Naive thymus-derived CD4-positive, alpha-beta T cell (primary cell): Measurements from ENCODE around the gene FBXO47. TPM values are rescaled to one million over a fixed set of nuclear protein-coding genes. Genes with fewer than 3 reads are reported as not detected.
A peak's percentile ranks its signal among the peaks of the same experiment; 100 is the strongest.
"Not testable (repeated sequence)": the region's sequence is repeated elsewhere in the genome, so short reads cannot be mapped to it uniquely, and the experiment has no call there.

Source experiments
- ATAC-seq: fragments of 150-1000 bp; cut with Tn5 transposase; 2 replicates; pipeline ENCODE4 v1.10.0; 2021; ENCODE audit warnings: mild to moderate bottlenecking, moderate library complexity
- CTCF ChIA-PET: fragments of 350-600 bp; sonication (Branson Sonifier 250); formaldehyde crosslinking; loops from one replicate; lab custom pipeline; 2021; ENCODE audit warnings: antibody characterized with exemption; lab: Charles Lee
- POLR2A ChIA-PET: fragments of 350-600 bp; sonication (Branson Sonifier 250); formaldehyde crosslinking; loops from one replicate; lab custom pipeline; 2021; ENCODE audit warnings: antibody characterized with exemption, inconsistent platforms; lab: Charles Lee
- DNase-seq, 9 donors: peaks; one replicate each; pipeline versions ENCODE4 v3.0.0 to v3.0.0-alpha.2; 2020 to 2022; ENCODE audit warnings: mixed read lengths in 1 of 9
- H3K27ac ChIP-seq: one replicate; pipeline ENCODE4 v1.7.0; 2013; ENCODE audit warnings: mild to moderate bottlenecking, low read depth, low read length, moderate library complexity
- H3K27me3 ChIP-seq, 2 donors: one replicate each; pipeline ENCODE4 v1.7.0; 2013; ENCODE audit warnings: low read length in 2 of 2, mild to moderate bottlenecking in 2 of 2, moderate library complexity in 2 of 2; ENCODE audit not compliant: control insufficient read depth in 2 of 2, insufficient read depth in 2 of 2
- H3K36me3 ChIP-seq, 3 experiments: 1 replicate in 2 of 3; 2 replicates in 1 of 3; pipeline ENCODE4 v1.7.0; 2013; ENCODE audit warnings: low read length in 3 of 3, mild to moderate bottlenecking in 3 of 3, moderate library complexity in 1 of 3; ENCODE audit not compliant: insufficient read depth in 3 of 3, control insufficient read depth in 2 of 3
- H3K4me1 ChIP-seq, 2 donors: one replicate each; pipeline ENCODE4 v1.7.0; 2013; ENCODE audit warnings: low read length in 2 of 2, mild to moderate bottlenecking in 2 of 2, moderate library complexity in 1 of 2; ENCODE audit not compliant: control insufficient read depth in 2 of 2, insufficient read depth in 2 of 2
- H3K4me3 ChIP-seq: 2 replicates; pipeline ENCODE4 v1.7.0; 2013; ENCODE audit warnings: mild to moderate bottlenecking, low read length
- H3K9me3 ChIP-seq, 3 experiments: 1 replicate in 2 of 3; 2 replicates in 1 of 3; pipeline ENCODE4 v1.7.0; 2013; ENCODE audit warnings: low read length in 3 of 3; ENCODE audit not compliant: control insufficient read depth in 2 of 3
- H3K27ac Mint-ChIP-seq, 9 donors: one replicate each; pipeline ENCODE4 v1.8.0; 2020 to 2022; ENCODE audit warnings: mixed read lengths in 9 of 9, mild to moderate bottlenecking in 8 of 9, moderate library complexity in 5 of 9, inconsistent platforms in 2 of 9
- H3K27me3 Mint-ChIP-seq, 5 donors: one replicate each; pipeline ENCODE4 v1.8.0; 2021 to 2022; ENCODE audit warnings: mixed read lengths in 5 of 5, mild to moderate bottlenecking in 1 of 5
- H3K36me3 Mint-ChIP-seq, 5 donors: one replicate each; pipeline ENCODE4 v1.8.0; 2020 to 2022; ENCODE audit warnings: mixed read lengths in 5 of 5, mild to moderate bottlenecking in 3 of 5, inconsistent platforms in 1 of 5
- H3K4me1 Mint-ChIP-seq, 7 donors: one replicate each; pipeline ENCODE4 v1.8.0; 2020 to 2022; ENCODE audit warnings: mixed read lengths in 7 of 7, mild to moderate bottlenecking in 3 of 7, inconsistent platforms in 1 of 7
- H3K4me3 Mint-ChIP-seq, 10 donors: one replicate each; pipeline ENCODE4 v1.8.0; 2020 to 2022; ENCODE audit warnings: mild to moderate bottlenecking in 10 of 10, mixed read lengths in 10 of 10, moderate library complexity in 6 of 10, inconsistent platforms in 2 of 10
- H3K9me3 Mint-ChIP-seq, 11 donors: one replicate each; pipeline ENCODE4 v1.8.0; 2020 to 2022; ENCODE audit warnings: mixed read lengths in 11 of 11, mild to moderate bottlenecking in 4 of 11, inconsistent platforms in 1 of 11, moderate library complexity in 1 of 11
- intact Hi-C, 2 donors: fragments of 100-400 bp; cut with micrococcal nuclease; formaldehyde crosslinking; loops; one replicate each; pipeline ENCODE4 v1.15.1; 2023
- polyA plus RNA-seq, 2 donors: library from polyadenylated mRNA; unstranded; fragments of 300-500 nt; fragmentation: Illumina TruSeq; gene quantifications; one replicate each; pipeline ENCODE4 v1.2.3, GENCODE V29; 2021
- total RNA-seq, 6 experiments: library from RNA in 5 of 6; stranded (reverse) in 5 of 6; gene quantifications; 1 replicate in 5 of 6; 2 replicates in 1 of 6; pipeline ENCODE4 v1.2.3 and lab custom pipeline; 2021 to 2026

The FBXO47 gene
- total and polyA plus RNA-seq, 7 experiments from 2014 or later: not detected

DNA sequence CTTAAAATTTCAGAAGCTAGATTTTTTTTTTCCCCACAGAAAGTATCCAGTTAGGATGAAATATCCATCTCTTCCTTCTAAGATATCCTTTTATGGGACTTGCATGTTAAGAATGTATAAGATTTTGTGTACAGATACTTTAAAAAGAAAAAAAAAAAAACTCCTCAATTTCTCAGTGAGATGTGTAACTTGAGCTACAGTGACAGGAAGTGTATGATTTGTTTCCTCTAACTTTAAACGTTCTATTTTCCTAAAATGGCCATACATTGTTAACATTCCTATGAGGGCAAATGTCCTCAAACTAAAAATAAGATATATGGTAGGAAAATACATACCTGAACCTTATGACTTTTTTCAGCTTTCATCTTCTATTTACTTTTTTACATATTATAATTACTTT lies 8.9 kb downstream of the FBXO47 start:
- H3K4me1 Mint-ChIP-seq: peaks cover 10 to 45% (median 30%) of the 10 kb centered on the region in 7 donors
- Histone ChIP-seq H3K36me3 (no peaks in the 10 kb centered on the region), H3K27me3 (no peaks in the 10 kb centered on the region), H3K9me3 (no peaks in the 10 kb centered on the region), H3K4me3 (no peak overlapping the region), H3K4me1 (peaks cover 5 to 41% of the 10 kb centered on the region in 2 donors), H3K27ac (peak overlapping the region; percentile 14)
- no peaks in the 10 kb centered on the region for H3K36me3 Mint-ChIP-seq
- DNase-seq: no peak
- ChIA-PET CTCF (interaction anchor here (0.6 to 2.5 kb wide), 2 partner anchors 24 to 37 kb away, joined by 3 to 6 read pairs; no protein-coding TSS in a partner anchor), POLR2A (interaction anchor here (0.7 to 2.6 kb wide), 5 partner anchors 10 to 667 kb away, joined by 3 to 12 read pairs (median 3); partner anchors contain the start of genes CWC25 and RPL23)
- H3K4me3 Mint-ChIP-seq: peak overlapping the region in 3 of 10 donors; percentile 23 to 35 (median 32)
- intact Hi-C loops: no loop called here
- H3K27me3 Mint-ChIP-seq: no peaks in the 10 kb centered on the region
- H3K9me3 Mint-ChIP-seq: no peaks in the 10 kb centered on the region
- ATAC-seq: no peak
- peak overlapping the region in 5 of 9 donors; percentile 48 to 89 (median 71) for H3K27ac Mint-ChIP-seq

DNA sequence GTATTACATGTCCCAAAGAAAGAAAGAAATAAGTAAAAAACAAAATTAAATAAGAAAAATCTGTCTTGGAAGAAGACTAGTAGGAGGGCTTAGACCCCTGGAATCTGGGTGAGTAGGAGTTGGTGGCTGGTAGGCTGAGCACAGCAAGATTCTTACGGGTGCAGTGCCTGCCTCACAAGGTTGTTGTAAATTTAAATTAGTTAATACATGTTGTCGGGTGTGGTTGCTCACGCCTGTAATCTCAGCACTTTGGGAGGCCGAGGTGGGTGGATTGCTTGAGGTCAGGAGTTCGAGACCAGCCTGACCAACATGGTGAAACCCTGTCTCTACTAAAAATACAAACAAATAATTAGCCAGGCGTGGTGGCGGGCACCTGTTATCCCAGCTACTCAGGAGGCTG lies 13.4 kb downstream of the FBXO47 start:
- peaks cover 0 to 15% of the 10 kb centered on the region in 2 donors for H3K4me1 ChIP-seq
- H3K27me3 Mint-ChIP-seq, POLR2A ChIA-PET, intact Hi-C loops, H3K27ac Mint-ChIP-seq, H3K9me3 Mint-ChIP-seq, DNase-seq, H3K9me3 ChIP-seq, H3K4me3 ChIP-seq, H3K36me3 Mint-ChIP-seq, CTCF ChIA-PET, H3K27me3 ChIP-seq, H3K27ac ChIP-seq, H3K36me3 ChIP-seq, H3K4me3 Mint-ChIP-seq, ATAC-seq: not testable (repeated sequence)
- H3K4me1 Mint-ChIP-seq: peaks cover 0 to 17% (median 13%) of the 10 kb centered on the region in 7 donors

DNA sequence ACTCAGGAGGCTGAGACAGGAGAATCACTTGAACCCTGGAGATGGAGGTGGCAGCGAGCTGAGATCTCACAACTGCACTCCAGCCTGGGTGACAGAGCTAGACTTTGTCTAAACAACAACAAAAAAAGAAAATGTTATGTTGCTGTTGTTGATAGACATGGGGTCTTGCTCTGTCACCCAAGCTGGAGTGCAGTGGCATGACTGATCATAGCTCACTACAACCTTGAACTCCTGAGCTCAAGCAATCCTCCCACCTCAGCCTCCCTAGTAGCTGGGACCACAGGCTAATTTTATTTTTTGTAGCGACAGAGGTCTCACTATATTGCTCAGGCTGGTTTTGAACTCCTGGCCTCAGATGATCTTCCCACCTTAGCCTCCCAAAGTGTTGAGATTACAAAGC lies 20.0 kb downstream of the FBXO47 start:
- peaks cover 0 to 2% (median 0%) of the 10 kb centered on the region in 11 donors for H3K9me3 Mint-ChIP-seq
- peaks cover 0 to 4% (median 0%) of the 10 kb centered on the region in 5 donors for H3K27me3 Mint-ChIP-seq
- Histone ChIP-seq H3K27me3 (no peaks in the 10 kb centered on the region), H3K27ac (no peak overlapping the region), H3K36me3 (no peaks in the 10 kb centered on the region), H3K4me1 (no peaks in the 10 kb centered on the region), H3K9me3 (no peaks in the 10 kb centered on the region), H3K4me3 (no peak overlapping the region)
- ATAC-seq: no peak
- intact Hi-C loops: no loop called here
- ChIA-PET CTCF (interaction anchor here (0.5 to 0.8 kb wide), 2 partner anchors 205 to 211 kb away, joined by 3 to 6 read pairs; no protein-coding TSS in a partner anchor), POLR2A (interaction anchor here (0.9 kb wide), 1 partner anchor 13 kb away, joined by 8 read pairs; no protein-coding TSS in a partner anchor)
- no peak for DNase-seq
- H3K36me3 Mint-ChIP-seq: no peaks in the 10 kb centered on the region
- H3K4me1 Mint-ChIP-seq: peaks cover 0 to 8% (median 0%) of the 10 kb centered on the region in 7 donors
- no peak overlapping the region for H3K4me3 Mint-ChIP-seq
- H3K27ac Mint-ChIP-seq: no peak overlapping the region

DNA sequence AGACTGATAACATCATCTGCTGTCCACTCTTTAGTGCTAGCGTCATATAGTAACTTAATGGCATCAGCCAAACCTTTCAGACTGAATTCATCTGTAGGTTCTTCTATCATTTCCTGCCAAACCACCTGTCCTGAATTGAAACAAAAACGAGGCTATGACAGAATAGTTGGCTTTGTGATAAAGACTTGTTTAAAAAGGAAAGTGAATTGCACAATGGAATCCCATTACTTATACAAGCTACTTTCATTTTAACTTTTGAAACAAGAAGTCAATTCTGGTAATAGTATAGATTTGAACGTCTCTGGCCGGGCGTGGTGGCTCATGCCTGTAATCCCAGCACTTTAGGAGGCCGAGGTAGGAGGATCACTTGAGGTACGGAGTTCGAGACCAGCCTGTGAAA lies 23.6 kb downstream of the FBXO47 start:
- peaks cover 0 to 2% (median 0%) of the 10 kb centered on the region in 11 donors for H3K9me3 Mint-ChIP-seq
- Histone ChIP-seq H3K27ac (no peak overlapping the region), H3K9me3 (no peaks in the 10 kb centered on the region), H3K36me3 (no peaks in the 10 kb centered on the region), H3K4me3 (no peak overlapping the region), H3K27me3 (no peaks in the 10 kb centered on the region), H3K4me1 (no peaks in the 10 kb centered on the region)
- ATAC-seq (no peak), DNase-seq (no peak)
- CTCF ChIA-PET: interaction anchor here (0.6 kb wide), 1 partner anchor 10 kb away, joined by 3 read pairs; no protein-coding TSS in a partner anchor
- no peaks in the 10 kb centered on the region for H3K36me3 Mint-ChIP-seq
- H3K27me3 Mint-ChIP-seq: peaks cover 0 to 2% (median 0%) of the 10 kb centered on the region in 5 donors
- POLR2A ChIA-PET: no interaction called here
- peaks cover 0 to 8% (median 0%) of the 10 kb centered on the region in 7 donors for H3K4me1 Mint-ChIP-seq
- intact Hi-C loops: no loop called here
- no peak overlapping the region for H3K4me3 Mint-ChIP-seq
- peak overlapping the region in 1 of 9 donors; percentile 23 for H3K27ac Mint-ChIP-seq

DNA sequence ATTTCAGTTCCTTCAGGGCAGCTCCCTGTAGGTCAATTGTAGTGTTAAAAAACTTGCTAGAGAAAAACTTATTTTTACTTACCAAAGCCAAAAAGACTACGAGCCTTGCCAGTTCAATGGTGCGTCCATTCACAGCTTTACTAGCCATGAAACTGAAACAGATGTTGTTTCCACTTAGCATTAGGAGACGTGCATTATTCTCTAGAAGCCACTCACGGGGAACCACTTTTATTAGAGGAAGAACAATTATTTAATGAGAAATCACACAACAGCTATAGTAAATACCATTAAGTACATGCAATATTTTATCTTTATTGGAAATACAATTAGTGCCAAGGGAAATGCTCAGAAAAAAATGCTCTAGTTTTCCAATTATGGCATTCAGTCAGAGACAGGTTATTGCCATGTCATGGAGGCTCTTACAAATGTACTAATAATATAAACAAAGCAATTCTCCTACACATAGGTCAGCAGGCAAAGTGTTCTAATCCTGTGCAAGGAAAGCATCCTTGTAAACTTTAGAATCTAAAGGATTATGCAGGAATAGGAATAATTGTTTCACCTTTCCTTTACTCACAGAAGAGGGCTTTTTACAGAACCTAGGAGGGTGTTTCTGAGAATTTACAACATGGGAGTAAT lies 24.4 kb downstream of the FBXO47 start:
- Mint-ChIP-seq H3K9me3 (no peaks in the 10 kb centered on the region), H3K4me1 (peaks cover 0 to 8% (median 0%) of the 10 kb centered on the region in 7 donors), H3K27me3 (no peaks in the 10 kb centered on the region), H3K27ac (no peak overlapping the region), H3K4me3 (no peak overlapping the region), H3K36me3 (no peaks in the 10 kb centered on the region)
- Histone ChIP-seq H3K27me3 (no peaks in the 10 kb centered on the region), H3K27ac (no peak overlapping the region), H3K36me3 (no peaks in the 10 kb centered on the region), H3K9me3 (no peaks in the 10 kb centered on the region), H3K4me3 (no peak overlapping the region), H3K4me1 (no peaks in the 10 kb centered on the region)
- ChIA-PET CTCF (interaction anchor here (0.6 kb wide), 2 partner anchors 9 to 26 kb away, joined by 3 read pairs; no protein-coding TSS in a partner anchor), POLR2A (no interaction called here)
- DNase-seq: no peak
- intact Hi-C loops: no loop called here
- no peak for ATAC-seq

DNA sequence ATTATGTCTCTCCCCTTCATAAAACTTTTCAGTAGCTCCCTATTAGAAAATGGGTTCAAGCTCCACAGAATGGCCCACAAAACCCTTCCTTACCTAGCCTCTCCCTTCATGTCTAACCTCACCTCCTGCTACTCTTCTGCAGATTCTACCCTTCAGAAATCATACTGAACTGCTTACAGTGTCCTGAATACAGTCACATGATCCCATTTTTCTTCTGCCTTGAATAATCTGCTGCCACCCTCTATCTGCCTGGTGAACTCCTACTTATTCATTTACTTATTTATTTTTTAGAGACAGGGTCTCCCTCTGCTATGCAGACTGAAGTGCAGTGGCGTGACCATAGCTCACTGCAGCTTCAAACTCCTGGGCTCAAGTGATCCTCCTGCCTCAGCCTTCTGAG lies 26.8 kb downstream of the FBXO47 start:
- peak overlapping the region in 2 of 9 donors; percentile 53 to 57 for H3K27ac Mint-ChIP-seq
- no peaks in the 10 kb centered on the region for H3K4me1 ChIP-seq
- no peaks in the 10 kb centered on the region for H3K9me3 ChIP-seq
- no peaks in the 10 kb centered on the region for H3K36me3 ChIP-seq
- no peak overlapping the region for H3K27ac ChIP-seq
- no peak overlapping the region for H3K4me3 Mint-ChIP-seq
- ChIA-PET CTCF (interaction anchor here (0.5 to 0.6 kb wide), 2 partner anchors 234 to 267 kb away, joined by 3 to 4 read pairs; no protein-coding TSS in a partner anchor), POLR2A (no interaction called here)
- no peak for DNase-seq
- H3K27me3 Mint-ChIP-seq: peaks cover 0 to 16% (median 0%) of the 10 kb centered on the region in 5 donors
- no peaks in the 10 kb centered on the region for H3K27me3 ChIP-seq
- no peak for ATAC-seq
- no peaks in the 10 kb centered on the region for H3K9me3 Mint-ChIP-seq
- H3K4me3 ChIP-seq: no peak overlapping the region
- intact Hi-C loops: no loop called here
- H3K4me1 Mint-ChIP-seq: peaks cover 0 to 8% (median 0%) of the 10 kb centered on the region in 7 donors
- no peaks in the 10 kb centered on the region for H3K36me3 Mint-ChIP-seq
